HG03097 (cell line): ENCODE data around the gene MORN3.

Experiments used
- ATAC-seq: cut with Tn5 transposase; IDR thresholded peaks from one replicate; pipeline ENCODE4 v1.9.1; 2021; ENCODE audit not compliant: unreplicated experiment, low FRiP score

MORN3 gene

DNA sequence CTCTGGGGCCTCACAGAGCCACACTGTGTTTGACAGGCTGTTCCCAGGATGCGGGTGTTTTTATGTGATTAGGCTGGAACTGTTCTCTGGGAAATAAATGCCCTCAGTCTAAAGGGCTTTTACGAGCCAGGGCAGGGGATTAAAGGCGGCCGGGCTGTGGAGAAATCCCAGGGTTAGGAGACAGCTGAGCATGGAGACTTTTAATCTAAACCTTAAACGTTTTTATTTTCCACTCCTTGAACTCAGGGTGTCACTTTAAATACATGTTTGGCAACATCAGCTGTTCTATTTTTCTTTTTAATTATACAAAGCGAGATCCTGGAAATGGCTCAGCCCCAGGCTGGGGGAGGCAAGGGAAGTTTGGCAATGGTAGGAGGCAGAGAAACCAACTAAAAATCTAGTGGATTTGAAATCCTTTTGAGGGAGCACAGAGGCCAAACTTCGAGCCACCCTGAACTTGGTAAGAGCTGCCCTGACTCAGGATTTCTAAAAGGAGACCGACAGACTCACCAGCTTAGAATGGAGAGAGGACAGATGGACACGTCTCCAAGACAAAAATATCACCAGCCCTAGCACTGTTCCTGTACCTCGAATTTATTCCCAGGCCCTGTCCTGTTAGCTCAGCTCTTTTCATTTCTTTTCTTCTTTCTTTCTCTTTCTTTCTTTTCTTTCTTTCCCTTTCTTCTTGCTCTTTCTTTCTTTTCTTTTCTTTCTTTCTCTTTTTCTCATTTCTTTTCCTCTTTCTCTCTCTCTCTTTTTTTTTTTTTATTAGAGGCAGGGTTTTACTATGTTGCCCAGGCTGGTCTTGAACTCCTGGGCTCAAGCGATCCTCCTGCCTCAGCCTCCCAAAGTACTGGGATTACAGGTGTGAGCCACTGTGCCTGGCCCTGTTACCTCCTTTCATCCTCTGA is 59.0 kb downstream of the MORN3 start:
- ATAC-seq = no peak

DNA sequence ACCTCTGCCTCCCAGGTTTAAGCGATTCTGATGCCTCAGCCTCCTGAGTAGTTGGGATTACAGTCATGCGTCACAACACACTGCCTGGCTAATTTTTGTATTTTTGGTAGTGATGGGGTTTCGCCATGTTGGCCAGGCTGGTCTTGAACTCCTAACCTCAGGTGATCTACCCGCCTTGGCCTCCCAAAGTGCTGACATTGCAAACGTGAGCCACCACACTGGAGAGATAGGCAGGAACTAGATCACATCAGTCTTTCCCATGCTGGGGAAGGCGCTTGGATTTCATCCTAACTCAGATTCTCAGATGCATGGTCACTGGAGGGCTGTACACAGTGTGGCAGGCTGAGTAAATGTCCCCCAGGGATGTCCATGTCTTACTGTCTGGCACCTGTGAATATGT is 61.2 kb downstream of the MORN3 start:
- no peak for ATAC-seq

GRCh38 chr12:121603581-121603980 is 65.9 kb downstream of the MORN3 start:
- no peak for ATAC-seq

GRCh38 chr12:121602766-121603165 is 66.7 kb downstream of the MORN3 start:
- ATAC-seq = no peak

DNA sequence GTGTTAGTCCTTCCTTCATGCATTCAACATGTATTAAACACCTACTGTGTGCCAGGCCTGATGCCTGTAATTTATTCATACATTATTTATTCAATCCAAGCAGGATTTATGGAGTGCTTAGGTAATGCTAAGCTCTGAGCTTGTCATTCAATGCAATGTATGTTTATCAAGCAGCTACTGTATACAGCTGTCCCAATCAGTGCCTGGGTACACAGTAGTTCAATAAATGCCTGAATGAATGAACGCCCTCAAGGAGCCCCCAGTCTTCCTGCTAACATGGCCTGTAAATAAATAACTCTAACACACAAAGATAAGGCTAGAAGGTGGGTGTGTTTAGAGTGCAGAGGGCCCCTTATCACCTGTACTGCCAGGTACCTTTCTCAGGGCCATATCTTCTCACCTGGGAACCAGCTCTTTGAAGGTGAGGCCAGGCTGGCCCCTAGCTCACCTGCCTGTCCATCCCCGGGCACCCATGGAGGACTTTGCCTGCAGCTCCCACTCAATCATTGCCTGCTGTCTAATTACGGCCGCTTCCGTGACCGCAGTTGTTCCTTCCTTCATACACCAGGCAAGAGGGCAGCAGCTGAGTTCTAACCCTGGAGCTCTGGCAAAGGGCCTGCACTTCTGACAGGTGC is 68.6 kb downstream of the MORN3 start:
- ATAC-seq = no peak
